ENCODE results near the gene KLHL17.
"Not testable (repeated sequence)": the region's sequence is repeated elsewhere in the genome, so short reads cannot be mapped to it uniquely, and the experiment has no call there.

The KLHL17 gene

DNA sequence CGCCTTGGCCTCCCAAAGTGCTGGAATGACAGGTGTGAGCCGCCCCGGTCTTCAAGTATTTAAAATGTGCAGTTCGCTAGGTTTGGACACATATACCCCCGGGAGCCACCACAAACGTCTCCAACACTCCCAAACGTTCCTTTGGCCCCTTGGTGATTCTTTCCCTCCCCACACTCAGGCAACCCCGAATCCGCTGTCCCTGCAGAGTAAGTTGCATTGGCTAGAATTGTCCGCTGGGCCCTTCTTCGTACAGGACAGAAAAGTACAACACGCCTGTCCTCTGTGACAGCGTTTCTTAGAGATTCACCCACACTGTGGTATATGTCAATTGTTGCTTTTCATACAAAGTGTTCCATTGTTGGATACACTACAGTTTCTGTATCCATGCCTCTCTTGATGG is 24.7 kb downstream of the KLHL17 start:
- TF ChIP-seq POLR2AphosphoS5 (IDR thresholded peaks at IDR 0.05; ENCODE audit: low read depth): no peak
- TF ChIP-seq, protein P1, sequence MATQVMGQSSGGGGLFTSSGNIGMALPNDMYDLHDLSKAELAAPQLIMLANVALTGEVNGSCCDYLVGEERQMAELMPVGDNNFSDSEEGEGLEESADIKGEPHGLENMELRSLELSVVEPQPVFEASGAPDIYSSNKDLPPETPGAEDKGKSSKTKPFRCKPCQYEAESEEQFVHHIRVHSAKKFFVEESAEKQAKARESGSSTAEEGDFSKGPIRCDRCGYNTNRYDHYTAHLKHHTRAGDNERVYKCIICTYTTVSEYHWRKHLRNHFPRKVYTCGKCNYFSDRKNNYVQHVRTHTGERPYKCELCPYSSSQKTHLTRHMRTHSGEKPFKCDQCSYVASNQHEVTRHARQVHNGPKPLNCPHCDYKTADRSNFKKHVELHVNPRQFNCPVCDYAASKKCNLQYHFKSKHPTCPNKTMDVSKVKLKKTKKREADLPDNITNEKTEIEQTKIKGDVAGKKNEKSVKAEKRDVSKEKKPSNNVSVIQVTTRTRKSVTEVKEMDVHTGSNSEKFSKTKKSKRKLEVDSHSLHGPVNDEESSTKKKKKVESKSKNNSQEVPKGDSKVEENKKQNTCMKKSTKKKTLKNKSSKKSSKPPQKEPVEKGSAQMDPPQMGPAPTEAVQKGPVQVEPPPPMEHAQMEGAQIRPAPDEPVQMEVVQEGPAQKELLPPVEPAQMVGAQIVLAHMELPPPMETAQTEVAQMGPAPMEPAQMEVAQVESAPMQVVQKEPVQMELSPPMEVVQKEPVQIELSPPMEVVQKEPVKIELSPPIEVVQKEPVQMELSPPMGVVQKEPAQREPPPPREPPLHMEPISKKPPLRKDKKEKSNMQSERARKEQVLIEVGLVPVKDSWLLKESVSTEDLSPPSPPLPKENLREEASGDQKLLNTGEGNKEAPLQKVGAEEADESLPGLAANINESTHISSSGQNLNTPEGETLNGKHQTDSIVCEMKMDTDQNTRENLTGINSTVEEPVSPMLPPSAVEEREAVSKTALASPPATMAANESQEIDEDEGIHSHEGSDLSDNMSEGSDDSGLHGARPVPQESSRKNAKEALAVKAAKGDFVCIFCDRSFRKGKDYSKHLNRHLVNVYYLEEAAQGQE (IDR thresholded peaks at IDR 0.05; ENCODE audit: insufficient replicate concordance, low read depth): no peak
- TF ChIP-seq, protein P2, sequence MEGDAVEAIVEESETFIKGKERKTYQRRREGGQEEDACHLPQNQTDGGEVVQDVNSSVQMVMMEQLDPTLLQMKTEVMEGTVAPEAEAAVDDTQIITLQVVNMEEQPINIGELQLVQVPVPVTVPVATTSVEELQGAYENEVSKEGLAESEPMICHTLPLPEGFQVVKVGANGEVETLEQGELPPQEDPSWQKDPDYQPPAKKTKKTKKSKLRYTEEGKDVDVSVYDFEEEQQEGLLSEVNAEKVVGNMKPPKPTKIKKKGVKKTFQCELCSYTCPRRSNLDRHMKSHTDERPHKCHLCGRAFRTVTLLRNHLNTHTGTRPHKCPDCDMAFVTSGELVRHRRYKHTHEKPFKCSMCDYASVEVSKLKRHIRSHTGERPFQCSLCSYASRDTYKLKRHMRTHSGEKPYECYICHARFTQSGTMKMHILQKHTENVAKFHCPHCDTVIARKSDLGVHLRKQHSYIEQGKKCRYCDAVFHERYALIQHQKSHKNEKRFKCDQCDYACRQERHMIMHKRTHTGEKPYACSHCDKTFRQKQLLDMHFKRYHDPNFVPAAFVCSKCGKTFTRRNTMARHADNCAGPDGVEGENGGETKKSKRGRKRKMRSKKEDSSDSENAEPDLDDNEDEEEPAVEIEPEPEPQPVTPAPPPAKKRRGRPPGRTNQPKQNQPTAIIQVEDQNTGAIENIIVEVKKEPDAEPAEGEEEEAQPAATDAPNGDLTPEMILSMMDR (IDR thresholded peaks at IDR 0.05; ENCODE audit: insufficient read depth, low read length): no peak
- DNase-seq (ENCODE audit: low read depth in 1 of 2, low spot score in 1 of 2): no peak
- peaks cover 34% of the 10 kb centered on the region for H3K27me3 ChIP-seq (ENCODE audit: insufficient read depth, poor library complexity, severe bottlenecking)
- no peak overlapping the region for H3K27ac ChIP-seq (replicated peaks)
- H3K4me3 ChIP-seq (replicated peaks; ENCODE audit: insufficient read depth, low read length): no peak overlapping the region

DNA sequence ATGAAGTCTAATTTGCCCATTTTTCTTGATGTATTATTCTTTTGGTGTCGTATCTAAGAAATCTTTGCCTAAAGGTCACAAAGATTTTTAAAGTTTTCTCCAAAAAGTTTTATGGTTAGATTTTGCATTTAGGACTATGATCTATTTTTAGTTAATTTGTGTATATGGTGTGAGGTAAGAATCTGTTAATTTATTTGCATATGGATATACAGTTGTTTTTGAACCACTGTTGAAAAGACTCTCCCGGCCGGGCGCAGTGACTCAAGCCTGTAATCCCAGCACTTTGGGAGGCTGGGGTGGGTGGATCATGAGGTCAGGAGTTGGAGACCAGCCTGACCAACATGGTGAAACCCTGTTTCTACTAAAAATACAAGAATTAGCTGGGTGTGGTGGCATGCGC is 27.7 kb downstream of the KLHL17 start:
- H3K4me3 ChIP-seq (replicated peaks; ENCODE audit: insufficient read depth, low read length); DNase-seq (ENCODE audit: low read depth in 1 of 2, low spot score in 1 of 2); H3K27ac ChIP-seq (replicated peaks): not testable (repeated sequence)
- H3K27me3 ChIP-seq (ENCODE audit: insufficient read depth, poor library complexity, severe bottlenecking): peaks cover 17% of the 10 kb centered on the region

DNA sequence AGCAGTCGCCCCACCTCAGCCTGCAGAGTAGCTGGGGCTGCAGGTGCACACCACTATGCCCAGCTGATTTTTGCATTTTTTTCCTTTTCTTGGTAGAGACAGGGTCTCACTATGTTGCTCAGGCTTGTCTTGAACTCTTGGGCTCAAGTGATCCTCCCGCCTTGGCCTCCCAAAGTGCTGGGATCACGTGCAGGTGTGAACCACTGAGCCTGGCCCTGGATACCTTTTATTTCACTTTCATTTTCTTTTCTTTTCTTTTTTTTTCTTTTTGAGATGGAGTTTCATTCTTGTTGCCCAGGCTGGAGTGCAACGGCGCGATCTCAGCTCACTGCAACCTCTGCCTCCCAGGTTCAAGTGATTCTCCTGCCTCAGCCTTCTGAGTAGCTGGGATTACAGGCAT is 30.9 kb downstream of the KLHL17 start:
- not testable (repeated sequence) for H3K4me3 ChIP-seq (replicated peaks; ENCODE audit: insufficient read depth, low read length); DNase-seq (ENCODE audit: low read depth in 1 of 2, low spot score in 1 of 2)
- H3K27me3 ChIP-seq (ENCODE audit: insufficient read depth, poor library complexity, severe bottlenecking): peaks cover 16% of the 10 kb centered on the region

DNA sequence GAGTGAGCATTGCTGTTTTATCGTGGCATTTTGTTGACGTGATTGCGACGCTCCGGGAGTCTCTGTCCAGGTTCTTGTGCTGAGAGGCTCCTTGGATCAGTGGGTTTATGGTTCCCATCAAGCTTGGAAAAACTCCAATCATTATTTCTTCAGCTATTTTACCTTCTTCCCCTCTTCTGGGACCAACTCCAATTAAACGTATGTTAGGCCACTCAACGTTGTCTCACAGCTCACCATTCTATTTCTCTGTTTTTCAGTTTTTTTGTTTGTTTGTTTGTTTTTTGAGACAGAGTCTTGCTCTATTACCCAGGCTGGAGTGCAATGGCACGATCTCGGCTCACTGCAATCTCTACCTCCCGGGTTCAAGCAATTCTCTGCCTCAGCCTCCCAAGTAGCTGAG is 31.5 kb downstream of the KLHL17 start:
- no peak for DNase-seq (ENCODE audit: low read depth in 1 of 2, low spot score in 1 of 2)
- H3K4me3 ChIP-seq (replicated peaks; ENCODE audit: insufficient read depth, low read length): no peak overlapping the region
- no peak overlapping the region for H3K27ac ChIP-seq (replicated peaks)
- peaks cover 18% of the 10 kb centered on the region for H3K27me3 ChIP-seq (ENCODE audit: insufficient read depth, poor library complexity, severe bottlenecking)
- TF ChIP-seq, protein P1 (IDR thresholded peaks at IDR 0.05; ENCODE audit: insufficient replicate concordance, low read depth): no peak
- TF ChIP-seq SPI1 (IDR thresholded peaks at IDR 0.05; ENCODE audit: borderline replicate concordance, low read depth): no peak
- TF ChIP-seq, protein P2 (IDR thresholded peaks at IDR 0.05; ENCODE audit: insufficient read depth, low read length): no peak
- no peak for TF ChIP-seq GABPA (IDR thresholded peaks at IDR 0.05; ENCODE audit: low read depth)
- TF ChIP-seq POLR2AphosphoS5 (IDR thresholded peaks at IDR 0.05; ENCODE audit: low read depth): no peak

More for the DNA sequence above, 30.9 kb downstream of the KLHL17 start:
- not testable (repeated sequence) for H3K27ac ChIP-seq (replicated peaks)

DNA sequence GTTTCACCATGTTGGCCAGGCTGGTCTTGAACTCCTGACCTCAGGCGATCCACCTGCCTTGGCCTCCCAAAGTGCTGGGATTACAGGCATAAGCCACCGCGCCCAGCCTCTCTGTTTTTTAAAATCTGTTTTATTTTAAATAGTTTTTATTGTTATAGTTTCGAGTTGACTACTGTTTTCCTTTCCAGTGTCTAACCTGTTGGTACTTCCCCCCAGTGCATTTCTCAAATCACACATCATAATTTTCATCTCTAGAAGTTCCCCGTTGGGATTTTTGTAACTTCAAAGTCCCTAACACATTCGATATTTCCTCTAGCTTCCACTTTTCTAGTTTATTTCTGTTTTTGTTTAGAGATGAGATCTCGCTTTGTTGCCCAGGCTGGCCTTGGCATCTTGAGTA is 32.0 kb downstream of the KLHL17 start:
- no peak overlapping the region for H3K27ac ChIP-seq (replicated peaks)

More for the DNA sequence above, 32.0 kb downstream of the KLHL17 start:
- TF ChIP-seq POLR2AphosphoS5 (IDR thresholded peaks at IDR 0.05; ENCODE audit: low read depth) (no peak), SPI1 (IDR thresholded peaks at IDR 0.05; ENCODE audit: borderline replicate concordance, low read depth) (no peak), GABPA (IDR thresholded peaks at IDR 0.05; ENCODE audit: low read depth) (no peak)
- TF ChIP-seq, protein P1 (IDR thresholded peaks at IDR 0.05; ENCODE audit: insufficient replicate concordance, low read depth): no peak
- TF ChIP-seq, protein P2 (IDR thresholded peaks at IDR 0.05; ENCODE audit: insufficient read depth, low read length): no peak
- Histone ChIP-seq H3K4me3 (replicated peaks; ENCODE audit: insufficient read depth, low read length) (no peak overlapping the region), H3K27me3 (ENCODE audit: insufficient read depth, poor library complexity, severe bottlenecking) (peaks cover 23% of the 10 kb centered on the region)
- no peak for DNase-seq (ENCODE audit: low read depth in 1 of 2, low spot score in 1 of 2)

Data from HL-60 (cell line).